IgD-negative memory B cell (primary cell): ENCODE data around the gene TIAM2. TPM values are rescaled to one million over a fixed set of nuclear protein-coding genes. Genes with fewer than 3 reads are reported as not detected.
"Not testable (repeated sequence)": the region's sequence is repeated elsewhere in the genome, so short reads cannot be mapped to it uniquely, and the experiment has no call there.

ENCODE experiments used
- H3K27ac Mint-ChIP-seq, 3 donors: one replicate each; pipeline ENCODE4 v1.8.0; 2020 to 2022; ENCODE audit warnings: mild to moderate bottlenecking in 3 of 3, mixed read lengths in 3 of 3, moderate library complexity in 1 of 3
- H3K27me3 Mint-ChIP-seq: one replicate; pipeline ENCODE4 v1.8.0; 2021; ENCODE audit warnings: mixed read lengths
- H3K36me3 Mint-ChIP-seq: one replicate; pipeline ENCODE4 v1.8.0; 2020; ENCODE audit warnings: mild to moderate bottlenecking, mixed read lengths
- H3K4me1 Mint-ChIP-seq, 3 donors: one replicate each; pipeline ENCODE4 v1.8.0; 2020 to 2022; ENCODE audit warnings: mixed read lengths in 3 of 3, mild to moderate bottlenecking in 1 of 3
- H3K4me3 Mint-ChIP-seq, 4 donors: one replicate each; pipeline ENCODE4 v1.8.0; 2020 to 2022; ENCODE audit warnings: mild to moderate bottlenecking in 4 of 4, mixed read lengths in 4 of 4, moderate library complexity in 3 of 4
- H3K9me3 Mint-ChIP-seq, 3 donors: one replicate each; pipeline ENCODE4 v1.8.0; 2020 to 2021; ENCODE audit warnings: mixed read lengths in 3 of 3, mild to moderate bottlenecking in 1 of 3
- polyA plus RNA-seq: library from polyadenylated mRNA; unstranded; fragments of 300-500 nt; fragmentation: Illumina TruSeq; gene quantifications from one replicate; pipeline ENCODE4 v1.2.3, GENCODE V29; 2021

TIAM2 gene
- polyA plus RNA-seq, 1 donor from 2014 or later: 5.8 TPM

DNA sequence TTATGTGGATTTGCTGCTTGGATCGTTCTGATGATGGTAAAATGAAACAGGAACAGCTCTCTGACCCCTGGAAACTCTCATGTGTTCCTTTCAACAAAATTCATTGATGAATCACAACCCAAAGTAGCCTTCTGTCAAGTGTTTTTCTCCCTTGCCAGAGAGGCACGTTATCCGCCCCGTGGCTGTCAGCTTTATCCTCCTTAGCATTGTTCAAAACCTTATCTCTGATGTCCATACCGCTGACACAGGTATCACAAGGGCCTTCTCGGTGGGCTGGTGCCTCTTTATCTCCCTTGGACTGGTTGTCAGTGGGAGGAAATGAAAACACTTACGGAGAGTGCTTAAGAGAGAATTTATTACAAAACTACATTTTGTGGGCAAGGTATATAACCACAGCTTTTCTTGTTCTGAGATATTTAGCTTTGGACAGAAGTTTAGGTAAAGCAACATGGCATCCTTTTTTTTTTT, 84.9 kb downstream of the TIAM2 start:
- Mint-ChIP-seq H3K36me3 (peaks cover 1% of the 10 kb centered on the region), H3K27me3 (peaks cover 4% of the 10 kb centered on the region), H3K4me3 (no peak overlapping the region), H3K4me1 (peaks cover 11 to 12% (median 11%) of the 10 kb centered on the region in 3 donors), H3K27ac (no peak overlapping the region), H3K9me3 (no peaks in the 10 kb centered on the region)

DNA sequence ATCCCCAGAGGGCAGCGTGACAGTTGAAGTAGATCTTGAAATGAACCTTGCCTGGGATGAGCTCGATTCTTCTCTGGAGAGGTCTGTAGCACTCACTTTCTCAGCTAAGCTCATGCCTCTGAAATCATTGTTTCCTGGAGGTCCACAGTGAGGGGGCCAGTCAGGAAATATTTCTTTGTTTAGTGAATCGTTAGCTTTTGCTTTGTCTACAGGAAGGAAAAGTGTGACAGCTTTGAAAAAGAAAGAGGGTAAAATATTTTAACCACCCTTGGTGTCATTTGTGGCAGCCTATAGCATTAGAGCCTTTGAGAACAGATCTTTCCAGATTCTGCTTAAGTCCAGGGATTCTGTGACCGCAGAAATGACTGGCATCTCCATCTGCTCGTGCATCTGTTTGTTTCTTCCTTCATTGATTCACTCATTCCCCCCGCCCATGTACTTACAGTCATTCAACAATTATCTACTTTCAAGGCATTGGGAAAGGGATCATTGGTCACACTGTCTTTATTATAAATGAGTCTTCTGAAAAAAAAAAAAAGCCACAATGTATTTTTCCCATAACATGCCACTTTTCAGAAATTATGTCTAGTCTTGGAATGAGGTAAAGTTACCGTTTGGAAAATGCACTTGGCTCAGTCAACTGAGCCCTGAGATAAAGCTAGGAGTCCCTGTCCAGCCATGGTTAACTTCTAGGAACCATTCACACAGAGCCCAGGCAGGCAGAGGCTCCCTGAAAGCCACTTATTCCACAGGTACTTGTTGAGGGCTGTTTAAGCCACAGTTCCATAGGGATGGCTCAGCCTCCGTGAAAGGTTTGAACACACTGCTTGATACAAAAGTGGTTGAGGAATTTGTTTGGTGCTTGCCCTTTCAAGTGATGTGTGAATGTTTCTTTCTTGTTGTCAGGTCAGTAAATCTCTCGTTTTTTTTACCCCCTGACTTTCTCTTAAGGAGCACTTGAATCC, 86.0 kb downstream of the TIAM2 start:
- no peaks in the 10 kb centered on the region for H3K9me3 Mint-ChIP-seq
- H3K4me3 Mint-ChIP-seq: no peak overlapping the region
- peaks cover 2 to 5% (median 3%) of the 10 kb centered on the region in 3 donors for H3K4me1 Mint-ChIP-seq
- peaks cover 1% of the 10 kb centered on the region for H3K36me3 Mint-ChIP-seq
- H3K27ac Mint-ChIP-seq: no peak overlapping the region
- peaks cover 4% of the 10 kb centered on the region for H3K27me3 Mint-ChIP-seq

DNA sequence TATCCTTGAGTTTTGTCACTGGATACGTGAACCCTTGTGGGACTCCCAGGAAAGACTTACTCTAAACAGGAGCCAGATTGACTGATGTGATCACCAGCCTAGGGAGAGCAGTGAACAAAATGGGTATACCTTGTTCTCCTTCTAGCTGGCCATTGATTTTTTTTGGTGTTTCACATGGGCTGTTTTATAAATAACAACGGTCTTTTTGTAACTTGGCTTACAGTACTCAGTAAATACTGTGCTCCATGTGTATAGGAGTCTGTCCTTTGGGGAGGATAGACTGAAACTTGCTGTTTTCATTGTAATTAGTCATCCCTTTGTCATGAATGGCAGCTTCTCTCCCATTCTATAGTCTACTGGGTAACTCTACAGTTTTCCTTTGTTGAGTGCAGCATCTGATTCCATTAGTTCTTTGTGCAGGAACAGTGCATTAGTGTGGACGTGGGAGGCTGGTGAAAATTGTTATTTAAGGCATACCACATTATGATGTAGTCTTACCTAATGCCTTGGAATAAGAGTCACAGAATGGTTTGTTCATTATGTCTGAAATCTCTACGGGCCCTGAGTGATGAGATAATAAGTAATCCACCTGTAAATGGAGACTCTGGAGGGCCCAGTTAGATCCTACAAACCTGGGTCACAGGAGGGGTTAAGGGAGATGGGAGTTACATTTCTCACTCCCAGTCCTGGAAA, 89.5 kb downstream of the TIAM2 start:
- no peaks in the 10 kb centered on the region for H3K36me3 Mint-ChIP-seq

DNA sequence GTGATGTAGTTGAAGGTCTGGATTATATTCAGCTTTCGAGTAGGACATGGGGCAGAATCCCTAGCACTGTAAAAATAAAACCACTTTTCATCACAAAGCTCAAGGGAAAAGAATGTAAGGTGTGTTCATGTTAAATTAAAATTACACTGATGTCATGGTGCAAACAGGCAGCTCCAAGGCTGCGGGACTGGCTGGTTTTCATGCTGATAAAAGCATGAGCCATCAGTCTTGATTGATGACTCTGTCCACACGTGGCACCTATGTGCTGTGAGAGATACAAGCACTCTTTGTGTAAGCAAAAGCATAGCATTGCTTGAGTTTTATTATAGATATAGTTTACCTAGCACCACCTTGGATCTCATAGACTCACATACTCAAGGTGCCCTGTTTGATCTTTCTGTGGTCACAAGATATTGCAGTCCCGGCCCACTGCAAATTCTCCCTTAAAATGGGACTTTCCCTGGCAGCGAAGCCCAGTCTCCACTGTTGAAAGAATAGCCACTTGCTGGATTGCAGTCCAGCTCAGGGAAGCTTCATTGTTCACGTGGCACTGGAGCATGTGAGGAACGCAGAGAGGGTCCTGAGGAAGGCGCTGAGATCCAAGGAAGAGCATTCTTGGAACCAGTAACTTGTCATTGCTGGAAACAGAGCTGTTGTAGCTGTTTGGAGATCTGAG, 90.6 kb downstream of the TIAM2 start:
- Mint-ChIP-seq H3K27me3 (peaks cover 6% of the 10 kb centered on the region), H3K4me3 (no peak overlapping the region), H3K4me1 (no peaks in the 10 kb centered on the region), H3K9me3 (no peaks in the 10 kb centered on the region), H3K36me3 (no peaks in the 10 kb centered on the region), H3K27ac (no peak overlapping the region)

More for the DNA sequence above, 89.5 kb downstream of the TIAM2 start:
- Mint-ChIP-seq H3K27me3 (peaks cover 6% of the 10 kb centered on the region), H3K9me3 (no peaks in the 10 kb centered on the region), H3K27ac (no peak overlapping the region), H3K4me3 (no peak overlapping the region), H3K4me1 (peaks cover 0 to 3% (median 3%) of the 10 kb centered on the region in 3 donors)

DNA sequence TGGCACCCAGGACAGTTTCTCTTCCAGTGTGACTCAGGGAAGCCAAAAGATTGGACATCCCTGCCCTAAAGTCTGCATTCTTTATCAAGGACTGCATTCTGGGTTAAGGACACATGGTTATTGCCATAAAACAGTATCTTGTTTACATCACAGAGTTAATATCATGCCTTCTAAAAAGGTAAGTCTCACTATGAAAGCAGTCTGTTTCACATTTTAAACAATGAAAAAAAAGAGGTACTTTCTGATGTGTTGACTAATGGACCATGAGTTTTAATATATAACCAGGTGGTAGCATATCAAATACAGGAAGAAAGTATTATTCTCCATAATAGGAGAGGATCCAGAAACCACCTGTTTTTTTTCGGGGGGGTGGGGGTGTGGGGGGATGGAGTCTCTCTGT, 93.7 kb downstream of the TIAM2 start:
- Mint-ChIP-seq H3K4me1 (no peaks in the 10 kb centered on the region), H3K27ac (no peak overlapping the region), H3K27me3 (peaks cover 2% of the 10 kb centered on the region), H3K36me3 (peaks cover 2% of the 10 kb centered on the region), H3K9me3 (no peaks in the 10 kb centered on the region), H3K4me3 (no peak overlapping the region)

DNA sequence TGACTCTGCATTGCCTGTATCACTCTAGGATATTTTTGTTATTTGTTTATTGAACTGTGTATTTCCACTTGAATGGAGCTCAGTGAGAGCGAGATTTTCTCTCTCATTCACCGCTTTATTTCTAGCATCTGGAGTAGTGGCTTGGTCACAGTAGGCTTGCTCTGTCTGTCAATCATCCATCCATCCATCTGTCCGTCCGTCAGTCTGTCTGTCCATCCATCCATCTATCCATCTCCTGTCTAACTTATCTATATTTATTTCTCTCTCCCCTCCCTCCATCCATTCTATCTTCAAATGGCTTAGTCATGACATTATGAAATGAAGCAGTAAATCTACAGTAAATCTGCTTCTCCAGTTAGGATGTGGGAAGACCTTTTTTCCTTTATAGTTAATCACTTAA, 94.6 kb downstream of the TIAM2 start:
- Mint-ChIP-seq H3K9me3 (no peaks in the 10 kb centered on the region), H3K27ac (no peak overlapping the region), H3K4me1 (no peaks in the 10 kb centered on the region), H3K4me3 (no peak overlapping the region), H3K27me3 (peaks cover 2% of the 10 kb centered on the region), H3K36me3 (peaks cover 2% of the 10 kb centered on the region)

DNA sequence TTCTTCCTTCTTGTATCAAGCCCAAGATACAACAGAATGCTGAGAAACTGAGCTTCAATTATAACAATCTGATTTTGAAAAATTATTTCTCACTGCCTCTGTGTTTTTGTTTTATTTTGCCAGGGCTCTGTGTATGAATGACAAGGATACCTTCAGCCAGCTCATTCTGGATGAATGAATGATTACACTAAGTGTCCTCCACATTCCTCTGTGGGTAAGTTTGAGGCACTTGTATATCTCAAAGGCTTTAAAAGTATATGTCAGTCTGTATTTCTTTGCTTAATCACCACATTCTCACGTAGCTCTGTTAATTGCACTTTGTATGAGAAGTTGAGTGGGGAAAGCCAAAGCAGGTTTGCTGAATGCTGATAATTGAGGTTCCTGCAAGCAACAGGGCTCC, 95.1 kb downstream of the TIAM2 start:
- Mint-ChIP-seq H3K27ac (no peak overlapping the region), H3K4me3 (no peak overlapping the region), H3K36me3 (peaks cover 2% of the 10 kb centered on the region), H3K27me3 (peaks cover 2% of the 10 kb centered on the region), H3K9me3 (no peaks in the 10 kb centered on the region), H3K4me1 (no peaks in the 10 kb centered on the region)

DNA sequence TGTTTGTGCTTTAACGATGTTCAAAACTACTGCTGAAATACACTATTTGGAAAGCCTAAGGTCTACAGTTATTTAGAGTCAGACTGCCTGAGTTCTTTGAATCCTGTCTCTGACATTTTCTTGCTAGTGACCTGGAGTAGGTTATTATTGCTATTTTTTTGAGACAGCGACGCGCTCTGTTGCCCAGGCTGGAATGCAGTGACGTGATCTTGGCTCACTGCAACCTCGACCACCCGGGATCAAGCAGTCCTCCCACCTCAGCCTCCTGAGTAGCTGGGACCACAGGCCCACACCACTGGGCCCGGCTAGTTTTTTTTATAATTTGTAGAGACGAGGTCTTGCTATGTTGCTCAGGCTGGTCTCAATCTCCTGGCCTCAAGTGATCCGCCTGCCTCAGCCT, 96.6 kb downstream of the TIAM2 start:
- H3K27ac Mint-ChIP-seq: no peak overlapping the region
- H3K36me3 Mint-ChIP-seq: peaks cover 2% of the 10 kb centered on the region
- no peak overlapping the region for H3K4me3 Mint-ChIP-seq
- H3K27me3 Mint-ChIP-seq: peaks cover 3% of the 10 kb centered on the region
- H3K9me3 Mint-ChIP-seq: peaks cover 0 to 3% (median 0%) of the 10 kb centered on the region in 3 donors
- no peaks in the 10 kb centered on the region for H3K4me1 Mint-ChIP-seq

DNA sequence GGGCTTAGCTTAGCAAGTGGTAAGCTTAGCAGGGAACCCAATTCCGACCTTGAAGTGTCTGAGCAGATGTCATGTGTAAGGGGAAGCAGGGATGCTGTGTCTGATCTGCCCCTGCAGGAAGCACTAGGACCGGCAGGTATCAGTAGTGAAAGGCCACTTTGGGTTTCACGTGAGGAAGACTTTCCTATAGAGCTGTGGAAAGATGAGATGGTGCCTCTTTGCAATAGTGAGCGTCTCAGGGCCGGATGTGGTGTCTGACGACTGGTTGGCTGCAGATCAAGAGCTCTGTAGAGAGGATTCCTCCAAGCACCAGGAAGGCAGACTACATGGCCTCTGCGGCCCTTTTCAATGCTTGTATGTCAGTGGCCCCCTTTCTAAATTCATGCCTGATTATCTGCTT, 98.3 kb downstream of the TIAM2 start:
- H3K4me1 Mint-ChIP-seq: no peaks in the 10 kb centered on the region
- H3K9me3 Mint-ChIP-seq: peaks cover 3 to 7% (median 6%) of the 10 kb centered on the region in 3 donors
- peaks cover 3% of the 10 kb centered on the region for H3K27me3 Mint-ChIP-seq
- H3K27ac Mint-ChIP-seq: no peak overlapping the region
- H3K4me3 Mint-ChIP-seq: no peak overlapping the region
- peaks cover 4% of the 10 kb centered on the region for H3K36me3 Mint-ChIP-seq

DNA sequence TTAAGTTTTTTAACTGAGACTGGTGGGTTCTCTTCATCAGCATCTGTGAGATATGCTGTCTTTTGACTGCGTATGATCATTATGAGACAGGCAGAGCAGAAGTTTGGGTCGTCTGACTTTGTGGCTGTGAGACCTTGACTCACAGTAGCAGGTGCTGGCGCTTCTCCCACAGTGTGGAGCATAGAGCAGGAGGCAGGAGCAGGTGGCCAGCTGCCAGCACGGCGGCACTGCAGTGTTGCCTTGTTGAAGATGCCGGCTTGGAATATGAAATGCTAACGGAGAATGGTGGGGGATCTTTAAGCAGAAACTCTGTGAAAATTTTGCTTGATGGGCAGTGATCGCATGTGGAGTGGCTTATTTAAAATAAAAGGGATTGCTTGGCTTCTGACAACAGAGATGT, 105.0 kb downstream of the TIAM2 start:
- Mint-ChIP-seq H3K27me3 (peaks cover 6% of the 10 kb centered on the region), H3K4me3 (no peak overlapping the region), H3K36me3 (peaks cover 3% of the 10 kb centered on the region), H3K9me3 (peaks cover 3 to 7% (median 6%) of the 10 kb centered on the region in 3 donors), H3K4me1 (peaks cover 0 to 5% (median 1%) of the 10 kb centered on the region in 3 donors), H3K27ac (no peak overlapping the region)

DNA sequence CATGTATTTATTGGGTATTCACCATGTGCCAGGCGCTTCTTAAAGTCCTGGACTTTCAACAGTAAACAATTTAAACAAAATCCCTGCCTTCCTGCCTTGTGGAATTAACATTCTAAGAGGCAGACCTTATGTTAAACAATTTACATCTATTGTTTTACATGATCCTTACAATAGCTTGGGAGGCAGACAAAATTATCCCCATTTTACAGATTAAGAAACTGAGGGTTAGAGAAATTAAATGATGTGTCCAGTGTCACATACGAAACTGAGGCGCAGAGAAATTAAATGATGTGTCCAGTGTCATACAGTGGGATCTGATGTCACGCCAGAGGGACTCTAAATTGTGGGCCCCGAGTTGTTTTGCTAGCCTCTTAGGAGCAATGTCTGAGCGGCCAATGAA, 105.5 kb downstream of the TIAM2 start:
- H3K9me3 Mint-ChIP-seq: peaks cover 3 to 7% (median 6%) of the 10 kb centered on the region in 3 donors
- peaks cover 6% of the 10 kb centered on the region for H3K27me3 Mint-ChIP-seq
- no peak overlapping the region for H3K27ac Mint-ChIP-seq
- H3K4me1 Mint-ChIP-seq: peaks cover 0 to 5% (median 1%) of the 10 kb centered on the region in 3 donors
- peaks cover 3% of the 10 kb centered on the region for H3K36me3 Mint-ChIP-seq
- H3K4me3 Mint-ChIP-seq: no peak overlapping the region

DNA sequence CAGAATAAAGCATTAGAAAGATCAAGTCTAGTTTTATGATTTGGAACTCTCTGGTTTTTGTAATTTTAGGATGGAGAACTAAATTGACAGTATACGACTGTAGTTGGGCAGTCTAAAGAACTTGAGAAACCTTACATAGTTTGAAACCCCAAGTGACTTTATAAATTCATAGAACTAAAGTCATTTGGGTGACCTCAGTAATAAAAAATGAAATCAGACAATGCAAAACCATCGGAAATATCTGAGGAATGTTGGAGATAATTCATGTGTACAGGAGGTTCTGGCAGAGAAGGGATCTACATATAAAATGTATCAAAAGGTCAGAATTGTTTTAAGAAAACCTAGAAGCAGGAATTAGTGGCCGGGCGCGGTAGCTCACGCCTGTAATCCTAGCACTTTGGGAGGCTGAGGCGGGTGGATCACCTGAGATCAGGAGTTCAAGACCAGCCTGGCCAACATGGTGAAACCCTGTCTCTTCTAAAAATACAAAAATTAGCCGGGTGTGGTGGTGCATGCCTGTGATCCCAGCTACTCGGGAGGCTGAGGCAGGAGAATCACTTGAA, 108.0 kb downstream of the TIAM2 start:
- H3K27me3 Mint-ChIP-seq, H3K27ac Mint-ChIP-seq, H3K36me3 Mint-ChIP-seq, H3K9me3 Mint-ChIP-seq, H3K4me1 Mint-ChIP-seq, H3K4me3 Mint-ChIP-seq: not testable (repeated sequence)

DNA sequence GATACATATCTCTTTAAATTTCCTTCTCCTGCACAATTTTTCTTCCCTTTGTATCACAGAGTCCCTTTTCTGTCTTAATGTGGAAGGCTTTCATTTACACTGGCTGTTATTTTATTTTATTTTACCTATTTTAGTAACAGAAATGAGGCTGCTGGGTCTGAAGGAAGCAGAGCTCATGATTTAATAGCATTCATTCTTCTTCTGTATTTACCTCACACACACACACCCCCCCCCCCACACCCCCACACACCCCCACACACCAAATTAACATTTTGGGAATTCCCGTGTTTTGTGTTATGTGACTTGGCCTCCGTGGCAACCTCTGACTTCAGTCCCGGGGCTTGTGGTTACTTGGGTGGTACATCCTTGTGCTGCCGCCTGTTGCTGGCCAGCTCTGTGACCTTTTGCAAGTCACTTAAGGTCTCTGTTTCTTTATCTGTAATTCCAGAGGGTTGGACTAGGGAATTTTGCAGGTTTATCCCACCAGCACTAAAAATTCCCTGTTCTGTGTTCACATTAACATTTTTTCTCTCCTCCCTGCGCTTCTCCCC, 108.8 kb downstream of the TIAM2 start:
- H3K27me3 Mint-ChIP-seq: peaks cover 3% of the 10 kb centered on the region
- no peak overlapping the region for H3K27ac Mint-ChIP-seq
- H3K36me3 Mint-ChIP-seq: peaks cover 1% of the 10 kb centered on the region
- no peaks in the 10 kb centered on the region for H3K9me3 Mint-ChIP-seq
- peaks cover 0 to 5% (median 1%) of the 10 kb centered on the region in 3 donors for H3K4me1 Mint-ChIP-seq
- no peak overlapping the region for H3K4me3 Mint-ChIP-seq

DNA sequence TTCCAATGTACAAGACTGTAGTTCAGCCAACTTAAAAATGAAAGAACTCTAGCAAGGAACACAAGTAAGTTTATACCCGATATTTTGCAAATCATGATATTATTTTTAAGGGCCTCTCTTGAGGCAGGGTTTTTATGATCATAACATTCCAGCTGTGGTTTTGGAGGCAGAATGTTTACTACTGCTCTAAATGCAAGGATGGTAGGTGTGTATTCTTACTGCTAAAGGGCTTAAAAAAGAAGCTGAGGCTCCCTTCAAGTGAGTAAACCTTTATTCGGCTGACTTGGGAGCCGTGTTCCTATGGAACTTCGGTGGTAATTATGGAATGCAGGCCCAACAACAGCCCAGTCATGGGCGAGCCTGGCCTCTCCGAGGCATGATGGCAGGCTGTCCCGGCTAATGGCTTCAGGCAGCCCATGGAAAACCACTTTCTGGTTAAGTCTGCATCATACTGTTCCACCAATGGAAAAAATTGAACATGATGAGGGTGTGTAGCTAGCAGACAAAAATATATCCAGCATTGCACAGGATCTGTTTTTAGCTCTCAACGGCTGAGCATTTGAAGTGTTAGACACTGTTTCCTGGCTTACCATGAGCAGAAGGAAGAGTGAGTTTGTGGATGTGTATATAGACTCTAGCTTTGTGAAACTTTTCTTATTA, 111.5 kb downstream of the TIAM2 start:
- peaks cover 1% of the 10 kb centered on the region for H3K36me3 Mint-ChIP-seq
- H3K4me1 Mint-ChIP-seq: peaks cover 0 to 5% (median 1%) of the 10 kb centered on the region in 3 donors
- H3K4me3 Mint-ChIP-seq: no peak overlapping the region
- no peak overlapping the region for H3K27ac Mint-ChIP-seq
- H3K27me3 Mint-ChIP-seq: peaks cover 3% of the 10 kb centered on the region
- no peaks in the 10 kb centered on the region for H3K9me3 Mint-ChIP-seq
